ENCODE results near the gene THEM4.

GRCh38 chr1:151914076-151914475 is 4.8 kb upstream of the THEM4 start:
- TF ChIP-seq CTCF (IDR thresholded peaks at IDR 0.05; ENCODE audit: low read depth, low read length) (no peak), MYC (IDR thresholded peaks at IDR 0.05; ENCODE audit: low read depth, low read length) (no peak), MAX (IDR thresholded peaks at IDR 0.05; ENCODE audit: low read depth, low read length) (no peak)
